GM12865 (cell line): ENCODE results near the gene ARHGAP1.

Experiments
- DNase-seq: peaks from one replicate; pipeline ENCODE4 v3.0.0; 2010; ENCODE audit warnings: low read depth
- H3K4me3 ChIP-seq: 2 replicates; pipeline ENCODE4 v1.5.1; 2011; ENCODE audit warnings: mild to moderate bottlenecking, low read depth, low read length, control low read depth
- TF ChIP-seq, protein P1 (sequence below): IDR thresholded peaks from 2 replicates; pipeline ENCODE4 v1.5.1; 2011; ENCODE audit warnings: low read length, control low read depth, low read depth, inconsistent platforms; ENCODE audit not compliant: insufficient read depth; ENCODE audit errors: missing control alignments

ARHGAP1 gene

DNA sequence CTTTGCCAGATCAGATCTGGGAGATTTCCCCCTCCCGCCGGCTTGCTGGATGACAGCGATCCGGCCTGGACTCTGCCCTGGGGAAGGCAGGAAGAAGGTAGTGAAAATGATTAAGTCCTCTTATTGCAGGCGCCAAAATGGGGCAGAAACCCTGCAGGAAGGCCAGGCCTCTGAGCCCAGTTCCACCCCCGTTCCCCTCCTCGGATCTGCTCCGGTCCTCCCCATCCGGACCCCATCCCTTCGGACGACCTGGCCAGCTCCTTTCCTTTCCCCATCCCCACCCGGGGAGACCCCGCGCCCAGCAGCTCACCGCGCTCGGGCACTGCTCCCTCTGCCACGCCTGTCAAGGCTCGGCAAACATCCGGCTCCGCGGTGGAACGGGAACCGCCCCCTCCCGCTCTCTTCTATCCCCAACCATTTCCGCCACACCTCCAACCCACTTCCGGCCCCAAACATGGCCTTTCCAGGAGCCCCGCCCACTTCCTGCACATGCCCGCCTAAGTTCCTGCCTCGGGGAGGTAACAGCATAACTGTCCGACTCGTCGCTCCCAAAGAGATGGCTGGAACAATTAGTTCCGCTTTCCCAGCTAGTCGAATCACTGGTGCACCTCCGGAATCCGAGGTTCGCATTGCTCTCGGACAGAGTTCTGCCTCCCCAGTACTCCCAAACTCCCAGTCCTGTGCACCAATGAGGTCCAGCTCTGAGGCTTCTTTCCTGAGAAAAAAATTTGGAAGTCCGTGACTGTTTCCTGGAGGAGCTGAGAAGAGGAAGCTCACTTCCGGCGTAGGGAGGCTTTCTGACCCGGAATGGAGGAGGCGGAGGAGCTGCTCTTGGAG is at the start of gene ARHGAP1, which contains the start of gene ZNF408:
ARHGAP1 (minus strand) TSS at position 379 of the 837 bp plus-strand sequence. CDS start 4,512 bp downstream, outside the sequence.
ZNF408 (plus strand) TSS at position 791 of the 837 bp plus-strand sequence; CDS start at position 808, 17 bp downstream.
- TF ChIP-seq, protein P1, sequence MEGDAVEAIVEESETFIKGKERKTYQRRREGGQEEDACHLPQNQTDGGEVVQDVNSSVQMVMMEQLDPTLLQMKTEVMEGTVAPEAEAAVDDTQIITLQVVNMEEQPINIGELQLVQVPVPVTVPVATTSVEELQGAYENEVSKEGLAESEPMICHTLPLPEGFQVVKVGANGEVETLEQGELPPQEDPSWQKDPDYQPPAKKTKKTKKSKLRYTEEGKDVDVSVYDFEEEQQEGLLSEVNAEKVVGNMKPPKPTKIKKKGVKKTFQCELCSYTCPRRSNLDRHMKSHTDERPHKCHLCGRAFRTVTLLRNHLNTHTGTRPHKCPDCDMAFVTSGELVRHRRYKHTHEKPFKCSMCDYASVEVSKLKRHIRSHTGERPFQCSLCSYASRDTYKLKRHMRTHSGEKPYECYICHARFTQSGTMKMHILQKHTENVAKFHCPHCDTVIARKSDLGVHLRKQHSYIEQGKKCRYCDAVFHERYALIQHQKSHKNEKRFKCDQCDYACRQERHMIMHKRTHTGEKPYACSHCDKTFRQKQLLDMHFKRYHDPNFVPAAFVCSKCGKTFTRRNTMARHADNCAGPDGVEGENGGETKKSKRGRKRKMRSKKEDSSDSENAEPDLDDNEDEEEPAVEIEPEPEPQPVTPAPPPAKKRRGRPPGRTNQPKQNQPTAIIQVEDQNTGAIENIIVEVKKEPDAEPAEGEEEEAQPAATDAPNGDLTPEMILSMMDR = no peak
- peak within 1 kb of the TSS; percentile 87 for H3K4me3 ChIP-seq
- DNase-seq = peak; percentile 99

DNA sequence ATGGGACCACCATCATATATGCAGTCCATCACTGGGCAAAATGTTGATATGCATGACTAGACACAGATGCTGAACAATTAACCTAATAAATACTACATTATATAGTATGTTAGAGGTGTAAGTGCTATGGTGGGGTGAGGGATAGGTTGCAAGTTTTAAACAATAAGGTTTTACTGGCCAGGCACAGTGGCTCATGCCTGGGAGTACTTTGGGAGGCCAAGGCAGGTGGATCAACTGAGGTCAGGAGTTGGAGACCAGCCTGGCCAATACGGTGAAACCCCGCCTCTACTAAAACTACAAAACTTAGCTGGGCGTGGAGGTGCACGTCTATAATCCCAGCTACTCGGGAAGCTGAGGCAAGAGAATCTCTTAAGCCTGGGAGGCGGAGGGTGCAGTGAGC is 46.7 kb upstream of the ARHGAP1 start:
- no peak for DNase-seq
- TF ChIP-seq, protein P1 = no peak
- no peak overlapping the region for H3K4me3 ChIP-seq

DNA sequence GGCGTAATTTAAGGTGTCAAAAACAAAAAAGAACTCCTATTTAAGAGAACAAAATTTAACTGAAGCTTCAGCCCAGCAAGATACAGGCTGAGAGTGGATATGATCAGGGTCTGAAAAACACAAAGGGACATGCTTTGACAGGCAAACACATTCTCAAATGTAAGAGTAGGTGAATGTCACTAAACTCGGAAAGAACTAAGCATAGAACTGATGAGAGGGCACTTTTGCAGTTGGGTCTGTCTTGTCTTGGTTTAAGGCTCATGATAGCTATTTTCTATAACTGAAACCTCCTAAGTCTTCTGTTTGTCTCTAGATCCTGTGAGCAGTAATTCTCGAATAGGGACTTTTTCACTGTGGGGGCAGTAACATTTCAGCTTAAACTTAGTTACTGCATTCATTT is 45.6 kb upstream of the ARHGAP1 start:
- TF ChIP-seq, protein P1 = no peak
- DNase-seq = no peak
- H3K4me3 ChIP-seq = no peak overlapping the region

DNA sequence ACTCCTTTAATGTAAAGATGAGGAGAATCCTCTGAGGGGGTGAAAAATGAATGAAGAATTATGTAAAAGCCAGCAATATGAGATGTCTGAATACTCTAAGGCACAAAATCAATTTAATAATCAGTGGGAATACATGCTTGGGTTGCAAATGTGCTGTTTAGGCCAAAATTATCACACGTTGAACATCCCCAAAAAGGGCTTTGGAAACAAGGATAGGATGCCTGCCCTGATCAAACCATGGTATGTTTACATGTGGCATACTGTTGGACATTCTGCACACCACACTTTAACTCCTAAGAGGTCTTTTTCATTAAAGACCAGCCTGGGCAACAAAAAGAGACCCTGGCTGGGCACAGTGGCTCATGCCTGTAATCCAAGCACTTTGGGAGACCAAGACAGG is 44.9 kb upstream of the ARHGAP1 start:
- TF ChIP-seq, protein P1 = no peak
- no peak for DNase-seq
- no peak overlapping the region for H3K4me3 ChIP-seq

DNA sequence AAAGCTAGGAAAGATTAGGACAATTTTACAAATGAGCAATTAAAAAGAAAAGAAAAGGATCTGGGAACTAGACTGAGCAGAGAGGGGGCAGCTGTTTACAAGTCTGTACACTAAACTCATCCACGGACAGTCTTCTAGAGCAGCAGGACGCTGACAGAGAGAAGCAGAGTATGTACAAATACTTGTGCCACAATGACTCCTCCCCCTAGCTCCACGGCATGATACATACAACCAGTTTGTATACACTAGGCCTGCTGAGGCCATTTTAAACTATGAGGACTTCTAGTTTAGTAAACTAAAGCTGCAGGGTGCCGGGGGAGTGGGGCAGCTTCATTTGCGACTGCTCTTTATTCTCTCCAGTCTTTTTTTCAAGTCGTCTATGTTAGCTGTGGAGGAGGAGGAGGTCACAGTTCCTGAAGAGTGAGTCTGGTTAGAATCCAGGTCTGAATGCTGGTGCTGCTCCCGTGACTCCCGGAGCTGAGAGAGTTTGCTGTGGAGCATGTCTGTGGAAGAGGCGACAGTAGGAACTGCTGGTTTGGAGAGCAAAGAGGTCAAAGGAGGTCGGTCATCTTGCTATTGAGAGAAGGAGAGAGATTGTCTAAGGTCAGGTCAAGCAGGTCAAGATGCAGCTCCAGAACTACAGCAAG is 43.4 kb upstream of the ARHGAP1 start:
- no peak overlapping the region for H3K4me3 ChIP-seq
- TF ChIP-seq, protein P1 = no peak
- DNase-seq = no peak

DNA sequence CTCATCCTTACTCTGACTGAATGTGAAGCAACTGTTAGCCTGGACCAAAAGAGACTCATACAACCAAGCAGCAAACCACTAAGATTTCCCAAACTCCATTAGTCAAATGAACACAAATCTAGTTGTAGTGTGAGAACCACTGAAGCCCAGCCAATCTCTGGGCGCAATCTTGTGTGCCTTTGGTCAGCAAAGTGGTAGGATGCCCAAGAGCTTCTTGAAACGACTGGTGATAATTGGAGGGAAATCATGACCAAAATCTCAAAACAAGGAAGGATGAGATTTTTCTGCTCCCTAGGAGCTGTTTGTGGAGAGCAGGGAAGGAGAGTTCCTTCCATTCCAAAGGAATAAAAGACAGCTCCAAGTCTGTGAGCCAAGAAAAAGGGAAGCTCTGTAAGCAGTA is 42.6 kb upstream of the ARHGAP1 start:
- TF ChIP-seq, protein P1 = no peak
- DNase-seq = no peak

More for the DNA sequence above, 42.6 kb upstream of the ARHGAP1 start:
- H3K4me3 ChIP-seq = no peak overlapping the region
